HCT116 (cell line): ENCODE results near the gene GOLGA6L2. TPM values are rescaled to one million over a fixed set of nuclear protein-coding genes. Genes with fewer than 3 reads are reported as not detected.

Experiments
- ATAC-seq: fragments of 200-7000 bp; cut with Tn5 transposase; 2 replicates; pipeline ENCODE4 v1.9.1; 2020; ENCODE audit warnings: mild to moderate bottlenecking, moderate library complexity
- BruUV-seq: library from RNA; stranded (reverse); fragments of 400-500 nt; replicated peaks from 2 replicates; lab custom pipeline; 2021; lab: Mats Ljungman, UMichigan
- CTCF ChIA-PET: fragments of 300-600 bp; sonication (Branson Sonifier 250); formaldehyde crosslinking; loops from one replicate; lab custom pipeline; 2021; ENCODE audit warnings: antibody characterized with exemption; lab: Charles Lee
- POLR2A ChIA-PET: fragments of 300-600, 350-600 bp; sonication (Branson Sonifier 250); formaldehyde crosslinking; loops from one replicate; lab custom pipeline; 2021; ENCODE audit warnings: antibody characterized with exemption; lab: Charles Lee
- RAD21 ChIA-PET, 2 experiments: fragments of 300-600 bp; sonication (Branson Sonifier 250); formaldehyde crosslinking; loops; one replicate each; lab custom pipeline; 2023; ENCODE audit warnings: low total read pairs in 2 of 2; ENCODE audit not compliant: uncharacterized antibody in 2 of 2, unreplicated experiment in 2 of 2, low non-redundant PET in 1 of 2; lab: Charles Lee
- DNase-seq: peaks from one replicate; pipeline ENCODE4 v3.0.0-alpha.2; 2010; ENCODE audit warnings: low read depth, low spot score
- H2AFZ ChIP-seq: fragments of 200-600 bp; shearing (Covaris generic), sonication (generic); 2 replicates; pipeline ENCODE4 v1.6.1; 2017; ENCODE audit warnings: low read depth, mixed run types, mixed read lengths, antibody characterized with exemption, low read length; ENCODE audit not compliant: poor library complexity, severe bottlenecking
- H3K27ac ChIP-seq: 2 replicates; pipeline ENCODE4 v1.5.1; 2012; ENCODE audit warnings: low read depth, low read length
- H3K27me3 ChIP-seq: fragments of 200-600 bp; sonication (generic); 2 replicates; pipeline ENCODE4 v1.6.1; 2016; ENCODE audit warnings: mixed run types, low read length, mixed read lengths; ENCODE audit not compliant: insufficient read depth
- H3K36me3 ChIP-seq, 2 experiments: fragments of 200-500 bp in 1 of 2; fragments of 200-600 bp in 1 of 2; sonication (Bioruptor generic) in 1 of 2; sonication (generic) in 1 of 2; 2 replicates each; pipeline versions ENCODE4 v1.5.1 to v1.6.1; 2014 to 2016; ENCODE audit warnings: low read length in 2 of 2, inconsistent platforms in 1 of 2, mixed read lengths in 1 of 2, mixed run types in 1 of 2; ENCODE audit not compliant: insufficient read depth in 2 of 2, control insufficient read depth in 1 of 2
- H3K4me1 ChIP-seq, 2 experiments: fragments of 200-600 bp in 1 of 2; sonication (generic) in 1 of 2; 2 replicates each; pipeline versions ENCODE4 v1.5.1 to v1.6.1; 2012 to 2017; ENCODE audit warnings: low read length in 2 of 2, inconsistent platforms in 1 of 2, mild to moderate bottlenecking in 1 of 2, mixed read lengths in 1 of 2, mixed run types in 1 of 2, moderate library complexity in 1 of 2; ENCODE audit not compliant: insufficient read depth in 2 of 2, control insufficient read depth in 1 of 2
- H3K4me2 ChIP-seq: fragments of 200-600 bp; sonication (generic); 2 replicates; pipeline ENCODE4 v1.6.1; 2017; ENCODE audit warnings: mixed run types, low read length, mixed read lengths
- H3K4me3 ChIP-seq, 2 experiments: fragments of 200-600 bp in 1 of 2; sonication (generic) in 1 of 2; replicated peaks in 1 of 2; 2 replicates each; pipeline ENCODE4 v1.5.1; 2011 to 2016; ENCODE audit warnings: low read length in 2 of 2, control low read depth in 1 of 2, low read depth in 1 of 2, mild to moderate bottlenecking in 1 of 2, mixed read lengths in 1 of 2, mixed run types in 1 of 2
- H3K79me2 ChIP-seq: fragments of 200-600 bp; sonication (generic); 2 replicates; pipeline ENCODE4 v1.6.1; 2017; ENCODE audit warnings: mild to moderate bottlenecking, mixed run types, low read length, moderate library complexity, mixed read lengths; ENCODE audit not compliant: insufficient read depth
- H3K9ac ChIP-seq: fragments of 200-600 bp; sonication (generic); 2 replicates; pipeline ENCODE4 v1.6.1; 2016; ENCODE audit warnings: low read length, mixed read lengths
- H3K9me2 ChIP-seq: fragments of 200-600 bp; sonication (generic), shearing (Covaris generic); 2 replicates; pipeline ENCODE4 v1.6.1; 2017; ENCODE audit warnings: mixed run types, mild to moderate bottlenecking, moderate library complexity; ENCODE audit not compliant: insufficient read depth
- H3K9me3 ChIP-seq, 2 experiments: fragments of 200-500 bp in 1 of 2; fragments of 200-600 bp in 1 of 2; sonication (Bioruptor generic) in 1 of 2; sonication (generic) in 1 of 2; 2 replicates each; pipeline ENCODE4 v1.6.1; 2014 to 2017; ENCODE audit warnings: low read length in 2 of 2, mixed read lengths in 2 of 2, inconsistent platforms in 1 of 2, low read depth in 1 of 2, mild to moderate bottlenecking in 1 of 2, mixed run types in 1 of 2, moderate library complexity in 1 of 2; ENCODE audit not compliant: control insufficient read depth in 1 of 2, insufficient read depth in 1 of 2
- H4K20me1 ChIP-seq: fragments of 200-600 bp; sonication (generic), shearing (Covaris generic); 2 replicates; pipeline ENCODE4 v1.6.1; 2017; ENCODE audit warnings: mixed run types, mild to moderate bottlenecking, moderate library complexity; ENCODE audit not compliant: insufficient read depth
- ATF3 ChIP-seq: IDR thresholded peaks from 2 replicates; pipeline ENCODE4 v1.6.1; 2012
- CTCF ChIP-seq, 3 experiments: fragments of 200-600 bp in 1 of 3; sonication (generic) in 1 of 3; IDR thresholded peaks in 2 of 3; conservative IDR thresholded peaks in 1 of 3; 2 replicates each; pipeline ENCODE4 v1.5.1; 2012 to 2017; ENCODE audit warnings: low read depth in 2 of 3, low read length in 2 of 3, antibody characterized with exemption in 1 of 3, borderline replicate concordance in 1 of 3, control low read depth in 1 of 3, mild to moderate bottlenecking in 1 of 3, mixed read lengths in 1 of 3, mixed run types in 1 of 3, moderate library complexity in 1 of 3; ENCODE audit not compliant: insufficient read depth in 1 of 3
- ELF1 ChIP-seq: IDR thresholded peaks from 2 replicates; pipeline ENCODE4 v1.6.1; 2012; ENCODE audit warnings: low read depth, borderline replicate concordance
- EZH2 ChIP-seq: fragments of 200-600 bp; sonication (generic); IDR thresholded peaks from 2 replicates; pipeline ENCODE4 v1.6.1; 2017; ENCODE audit warnings: antibody characterized with exemption, mixed run types
- EZH2phosphoT487 ChIP-seq: fragments of 200-600 bp; IDR thresholded peaks from 2 replicates; pipeline ENCODE4 v1.6.1; 2018; ENCODE audit warnings: antibody characterized with exemption, borderline replicate concordance
- JUND ChIP-seq: IDR thresholded peaks from 2 replicates; pipeline ENCODE4 v1.6.1; 2012
- MAX ChIP-seq: IDR thresholded peaks from 2 replicates; pipeline ENCODE4 v1.6.1; 2012
- POLR2A ChIP-seq: IDR thresholded peaks from 2 replicates; pipeline ENCODE4 v1.7.0; 2011; ENCODE audit warnings: borderline replicate concordance; ENCODE audit not compliant: insufficient read depth, insufficient read length; ENCODE audit errors: extremely low read depth
- POLR2AphosphoS5 ChIP-seq: IDR thresholded peaks from 2 replicates; pipeline ENCODE4 v1.6.1; 2011; ENCODE audit warnings: mild to moderate bottlenecking, low read depth, low read length, moderate library complexity
- RAD21 ChIP-seq: IDR thresholded peaks from 2 replicates; pipeline ENCODE4 v1.6.1; 2012; ENCODE audit warnings: low read depth, mild to moderate bottlenecking
- SIN3A ChIP-seq: IDR thresholded peaks from 2 replicates; pipeline ENCODE4 v1.6.1; 2012; ENCODE audit warnings: low read depth
- SRF ChIP-seq: IDR thresholded peaks from 2 replicates; pipeline ENCODE4 v1.6.1; 2012; ENCODE audit warnings: low read depth
- TCF7L2 ChIP-seq: IDR thresholded peaks from 2 replicates; pipeline ENCODE4 v1.7.0; 2011; ENCODE audit warnings: borderline replicate concordance, inconsistent platforms; ENCODE audit not compliant: insufficient read depth, insufficient read length; ENCODE audit errors: extremely low read depth
- intact Hi-C: fragments of 100-400 bp; cut with micrococcal nuclease; formaldehyde crosslinking; loops from 2 replicates; pipeline ENCODE4 v1.10.0; 2022
- total RNA-seq: library from RNA; stranded (reverse); gene quantifications from one replicate; pipeline ENCODE4 v1.2.1, GENCODE V29; 2021; ENCODE audit not compliant: unreplicated experiment

Gene GOLGA6L2
- total RNA-seq, 1 experiment from 2014 or later = not detected

GRCh38 chr15:23422099-23422945 lies 24.7 kb downstream of the GOLGA6L2 start (continued):
- no peak for TF ChIP-seq TCF7L2
- no peak for TF ChIP-seq POLR2AphosphoS5
- TF ChIP-seq POLR2A = no peak
- no peak for TF ChIP-seq EZH2phosphoT487
- TF ChIP-seq JUND = no peak
- TF ChIP-seq MAX = no peak
- no peak for TF ChIP-seq EZH2
- no peak for TF ChIP-seq CTCF (IDR thresholded peaks at IDR 0.05 in 2 of 3, conservative IDR thresholded peaks at IDR 0.05 in 1 of 3; ENCODE audit: borderline replicate concordance in 1 of 3, insufficient read depth in 1 of 3, low read depth in 2 of 3, low read length in 2 of 3)
- TF ChIP-seq, all 23 proteins: peak for 0

GRCh38 chr15:23420806-23421575 lies 26.1 kb downstream of the GOLGA6L2 start:
- TF ChIP-seq ATF3 (no peak), SIN3A (no peak), SRF (no peak), POLR2AphosphoS5 (no peak), RAD21 (no peak), ELF1 (no peak)
- POLR2A ChIA-PET = no interaction called here
- RAD21 ChIA-PET = no interaction called here
- Histone ChIP-seq H3K4me1 (peaks cover 20 to 32% of the 10 kb centered on the region in 2 experiments), H4K20me1 (no peaks in the 10 kb centered on the region), H2AFZ (no peak overlapping the region), H3K27ac (no peak overlapping the region), H3K27me3 (no peaks in the 10 kb centered on the region), H3K9ac (no peak overlapping the region), H3K79me2 (no peaks in the 10 kb centered on the region), H3K9me3 (no peaks in the 10 kb centered on the region), H3K9me2 (no peaks in the 10 kb centered on the region), H3K4me2 (no peak overlapping the region), H3K4me3 (no peak overlapping the region), H3K36me3 (no peaks in the 10 kb centered on the region)
- intact Hi-C loops = no loop called here
- DNase-seq (no peak), ATAC-seq (no peak)
- CTCF ChIA-PET = no interaction called here
- BruUV-seq = no TSS peak
